ENCODE measurements around the gene AGTRAP.

DNA sequence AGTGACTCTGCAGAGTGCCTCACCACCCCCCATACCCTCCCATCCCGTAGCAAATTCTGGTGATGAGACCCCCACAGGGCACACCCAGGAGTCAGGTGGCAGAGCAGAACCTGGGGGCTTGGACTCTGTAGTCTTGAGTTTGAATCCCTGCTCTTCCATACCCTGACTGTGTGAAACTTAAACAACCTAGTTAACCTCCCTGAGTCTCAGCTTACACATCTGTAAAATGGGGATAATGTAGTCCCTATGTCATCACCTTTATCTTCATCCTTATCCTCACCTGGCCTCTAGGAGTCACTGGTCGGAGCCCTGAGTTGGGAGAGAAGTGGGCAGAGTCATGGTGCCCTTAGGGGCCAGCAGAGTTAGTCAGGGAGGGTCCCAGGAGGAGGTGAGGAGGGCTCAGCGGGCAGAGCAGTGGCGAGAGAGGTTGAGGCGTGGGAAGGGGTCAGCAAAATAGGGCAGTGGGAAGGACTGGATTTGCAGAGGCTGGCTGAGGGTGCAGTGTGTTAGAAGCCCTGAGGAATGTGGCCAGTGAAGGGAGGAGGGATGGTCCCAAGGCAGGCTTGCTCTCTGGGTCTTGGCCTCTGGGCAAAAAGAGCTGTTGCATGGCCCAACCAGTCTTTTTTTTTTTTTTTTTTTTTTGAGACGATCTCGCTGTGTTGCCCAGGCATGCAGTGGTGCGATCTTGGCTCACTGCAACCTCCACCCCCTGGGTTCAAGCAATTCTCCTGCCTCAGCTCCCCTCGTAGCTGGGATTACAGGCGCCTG, 44.6 kb downstream of the AGTRAP start:
- TF ChIP-seq SIN3A (IDR thresholded peaks at IDR 0.05; ENCODE audit: borderline replicate concordance in 2 of 2, control insufficient read depth in 1 of 2, low read depth in 2 of 2, low read length in 2 of 2) (no peak), CREB1 (IDR thresholded peaks at IDR 0.05) (no peak), CREB1 (CRISPR knock-in tag; IDR thresholded peaks at IDR 0.05) (no peak), HNRNPL (IDR thresholded peaks at IDR 0.05; ENCODE audit: low read depth, low read length) (no peak), HMGN3 (IDR thresholded peaks at IDR 0.05; ENCODE audit: borderline replicate concordance, extremely low read depth, insufficient read length, low read depth, low read length) (no peak), HNRNPUL1 (IDR thresholded peaks at IDR 0.05; ENCODE audit: low read length) (no peak), RHOXF2B (CRISPR knock-in tag; conservative IDR thresholded peaks at IDR 0.05) (no peak), CHD1 (IDR thresholded peaks at IDR 0.05; ENCODE audit: low read length) (no peak), ZNF347 (CRISPR knock-in tag; IDR thresholded peaks at IDR 0.05; ENCODE audit: low read depth) (no peak), SMAD1 (IDR thresholded peaks at IDR 0.05; ENCODE audit: low read depth, low read length, partially characterized antibody) (no peak)
- TF ChIP-seq, protein P1, sequence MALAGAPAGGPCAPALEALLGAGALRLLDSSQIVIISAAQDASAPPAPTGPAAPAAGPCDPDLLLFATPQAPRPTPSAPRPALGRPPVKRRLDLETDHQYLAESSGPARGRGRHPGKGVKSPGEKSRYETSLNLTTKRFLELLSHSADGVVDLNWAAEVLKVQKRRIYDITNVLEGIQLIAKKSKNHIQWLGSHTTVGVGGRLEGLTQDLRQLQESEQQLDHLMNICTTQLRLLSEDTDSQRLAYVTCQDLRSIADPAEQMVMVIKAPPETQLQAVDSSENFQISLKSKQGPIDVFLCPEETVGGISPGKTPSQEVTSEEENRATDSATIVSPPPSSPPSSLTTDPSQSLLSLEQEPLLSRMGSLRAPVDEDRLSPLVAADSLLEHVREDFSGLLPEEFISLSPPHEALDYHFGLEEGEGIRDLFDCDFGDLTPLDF (CRISPR knock-in tag; IDR thresholded peaks at IDR 0.05), result no peak
- TF ChIP-seq, protein P2, sequence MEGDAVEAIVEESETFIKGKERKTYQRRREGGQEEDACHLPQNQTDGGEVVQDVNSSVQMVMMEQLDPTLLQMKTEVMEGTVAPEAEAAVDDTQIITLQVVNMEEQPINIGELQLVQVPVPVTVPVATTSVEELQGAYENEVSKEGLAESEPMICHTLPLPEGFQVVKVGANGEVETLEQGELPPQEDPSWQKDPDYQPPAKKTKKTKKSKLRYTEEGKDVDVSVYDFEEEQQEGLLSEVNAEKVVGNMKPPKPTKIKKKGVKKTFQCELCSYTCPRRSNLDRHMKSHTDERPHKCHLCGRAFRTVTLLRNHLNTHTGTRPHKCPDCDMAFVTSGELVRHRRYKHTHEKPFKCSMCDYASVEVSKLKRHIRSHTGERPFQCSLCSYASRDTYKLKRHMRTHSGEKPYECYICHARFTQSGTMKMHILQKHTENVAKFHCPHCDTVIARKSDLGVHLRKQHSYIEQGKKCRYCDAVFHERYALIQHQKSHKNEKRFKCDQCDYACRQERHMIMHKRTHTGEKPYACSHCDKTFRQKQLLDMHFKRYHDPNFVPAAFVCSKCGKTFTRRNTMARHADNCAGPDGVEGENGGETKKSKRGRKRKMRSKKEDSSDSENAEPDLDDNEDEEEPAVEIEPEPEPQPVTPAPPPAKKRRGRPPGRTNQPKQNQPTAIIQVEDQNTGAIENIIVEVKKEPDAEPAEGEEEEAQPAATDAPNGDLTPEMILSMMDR (IDR thresholded peaks at IDR 0.05 in 2 of 3, conservative IDR thresholded peaks at IDR 0.05 in 1 of 3; ENCODE audit: insufficient read depth in 2 of 3, low read depth in 1 of 3, low read length in 3 of 3), result no peak
- TF ChIP-seq, protein P3, sequence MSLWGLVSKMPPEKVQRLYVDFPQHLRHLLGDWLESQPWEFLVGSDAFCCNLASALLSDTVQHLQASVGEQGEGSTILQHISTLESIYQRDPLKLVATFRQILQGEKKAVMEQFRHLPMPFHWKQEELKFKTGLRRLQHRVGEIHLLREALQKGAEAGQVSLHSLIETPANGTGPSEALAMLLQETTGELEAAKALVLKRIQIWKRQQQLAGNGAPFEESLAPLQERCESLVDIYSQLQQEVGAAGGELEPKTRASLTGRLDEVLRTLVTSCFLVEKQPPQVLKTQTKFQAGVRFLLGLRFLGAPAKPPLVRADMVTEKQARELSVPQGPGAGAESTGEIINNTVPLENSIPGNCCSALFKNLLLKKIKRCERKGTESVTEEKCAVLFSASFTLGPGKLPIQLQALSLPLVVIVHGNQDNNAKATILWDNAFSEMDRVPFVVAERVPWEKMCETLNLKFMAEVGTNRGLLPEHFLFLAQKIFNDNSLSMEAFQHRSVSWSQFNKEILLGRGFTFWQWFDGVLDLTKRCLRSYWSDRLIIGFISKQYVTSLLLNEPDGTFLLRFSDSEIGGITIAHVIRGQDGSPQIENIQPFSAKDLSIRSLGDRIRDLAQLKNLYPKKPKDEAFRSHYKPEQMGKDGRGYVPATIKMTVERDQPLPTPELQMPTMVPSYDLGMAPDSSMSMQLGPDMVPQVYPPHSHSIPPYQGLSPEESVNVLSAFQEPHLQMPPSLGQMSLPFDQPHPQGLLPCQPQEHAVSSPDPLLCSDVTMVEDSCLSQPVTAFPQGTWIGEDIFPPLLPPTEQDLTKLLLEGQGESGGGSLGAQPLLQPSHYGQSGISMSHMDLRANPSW (CRISPR knock-in tag; IDR thresholded peaks at IDR 0.05), result 0 out of 2 replicates have a peak, but pooled peaks have one; percentile 49
- TF ChIP-seq, protein P4, sequence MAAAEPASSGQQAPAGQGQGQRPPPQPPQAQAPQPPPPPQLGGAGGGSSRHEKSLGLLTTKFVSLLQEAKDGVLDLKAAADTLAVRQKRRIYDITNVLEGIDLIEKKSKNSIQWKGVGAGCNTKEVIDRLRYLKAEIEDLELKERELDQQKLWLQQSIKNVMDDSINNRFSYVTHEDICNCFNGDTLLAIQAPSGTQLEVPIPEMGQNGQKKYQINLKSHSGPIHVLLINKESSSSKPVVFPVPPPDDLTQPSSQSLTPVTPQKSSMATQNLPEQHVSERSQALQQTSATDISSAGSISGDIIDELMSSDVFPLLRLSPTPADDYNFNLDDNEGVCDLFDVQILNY (CRISPR knock-in tag; IDR thresholded peaks at IDR 0.05), result no peak
